MM.1S (cell line): ENCODE measurements around the gene BCOR.

ENCODE experiments used
- CTCF ChIP-seq: fragments of 300-600 bp; sonication (generic); IDR thresholded peaks from 2 replicates; pipeline ENCODE4 v1.5.1; 2016; ENCODE audit warnings: antibody characterized with exemption, low read length, mixed read lengths
- EZH2 ChIP-seq: fragments of 300-600 bp; sonication (generic); optimal IDR thresholded peaks from 2 replicates; pipeline ENCODE3; 2017; ENCODE audit warnings: low read depth, mild to moderate bottlenecking, antibody characterized with exemption, low read length, mixed read lengths
- EZH2phosphoT487 ChIP-seq: fragments of 300-600 bp; sonication (generic); IDR thresholded peaks from 2 replicates; pipeline ENCODE4 v1.6.1; 2018; ENCODE audit warnings: antibody characterized with exemption, low read length

- TF ChIP-seq CTCF (no peak), EZH2phosphoT487 (no peak), EZH2 (no peak)
Measured at GRCh38 chrX:40145001-40145922, 47.5 kb upstream of the BCOR start.
